ENCODE data around the gene NKX3-2.
"Not testable (repeated sequence)": the region's sequence is repeated elsewhere in the genome, so short reads cannot be mapped to it uniquely, and the experiment has no call there.

Gene NKX3-2

GRCh38 chr4:13543839-13544605, at the start of gene NKX3-2:
Gene NKX3-2, minus strand, starts transcription at chr4:13544508. Its CDS starts 94 bp downstream, at chr4:13544414.
- peak; percentile 6 for DNase-seq

GRCh38 chr4:13592220-13592619, 47.9 kb upstream of the NKX3-2 start:
- no peak for DNase-seq

- DNase-seq = no peak
These were observed 46.5 kb upstream of the NKX3-2 start for GRCh38 chr4:13590766-13591165.

GRCh38 chr4:13588954-13589353, 44.6 kb upstream of the NKX3-2 start:
- DNase-seq = no peak

- no peak for DNase-seq
These were observed 40.2 kb upstream of the NKX3-2 start for GRCh38 chr4:13584481-13584880.

GRCh38 chr4:13580036-13580435, 35.7 kb upstream of the NKX3-2 start:
- no peak for DNase-seq

GRCh38 chr4:13577660-13578059, 33.4 kb upstream of the NKX3-2 start:
- no peak for DNase-seq

- no peak for DNase-seq
These were observed 26.6 kb upstream of the NKX3-2 start for GRCh38 chr4:13570916-13571315.

- DNase-seq = no peak
These were observed 22.8 kb upstream of the NKX3-2 start for GRCh38 chr4:13567125-13567524.

- no peak for DNase-seq
These were observed 18.6 kb upstream of the NKX3-2 start for GRCh38 chr4:13562876-13563275.

- DNase-seq = no peak
These were observed 17.4 kb upstream of the NKX3-2 start for GRCh38 chr4:13561673-13562072.

- not testable (repeated sequence) for DNase-seq
These were observed 15.8 kb upstream of the NKX3-2 start for GRCh38 chr4:13560111-13560510.

- no peak for DNase-seq
These were observed 15.1 kb upstream of the NKX3-2 start for GRCh38 chr4:13559413-13559812.

- no peak for DNase-seq
These were observed 14.6 kb upstream of the NKX3-2 start for GRCh38 chr4:13558881-13559280.

- DNase-seq = no peak
These were observed 11.0 kb upstream of the NKX3-2 start for GRCh38 chr4:13555325-13555724.

GRCh38 chr4:13553081-13553480, 8.8 kb upstream of the NKX3-2 start:
- DNase-seq = no peak

GRCh38 chr4:13548984-13549546, 4.8 kb upstream of the NKX3-2 start:
- DNase-seq = peak; percentile 66

- DNase-seq = no peak
These were observed 4.0 kb upstream of the NKX3-2 start for GRCh38 chr4:13548059-13548983.

GRCh38 chr4:13547485-13548041, 3.3 kb upstream of the NKX3-2 start:
- DNase-seq = peak; percentile 20

- DNase-seq = peak; percentile 7
These were observed 2.7 kb upstream of the NKX3-2 start for GRCh38 chr4:13546941-13547484.

- no peak for DNase-seq
These were observed 2.0 kb upstream of the NKX3-2 start for GRCh38 chr4:13546142-13546940.

GRCh38 chr4:13545394-13545808, 1.1 kb upstream of the NKX3-2 start:
- no peak for DNase-seq

Measured in NCI-H2029 (cell line).